Uterus (tissue), 2 donors: ENCODE results near the gene TCIRG1.

Experiments
- POLR2A ChIP-seq, 2 donors: fragments of 450-650 bp; IDR thresholded peaks; one replicate each; pipeline ENCODE4 v1.6.1; 2016; ENCODE audit warnings: antibody characterized with exemption in 2 of 2, mild to moderate bottlenecking in 1 of 2, moderate library complexity in 1 of 2
- TF ChIP-seq, protein P1 (sequence below), 4 experiments: fragments of 200-600 bp in 2 of 4; fragments of 450-650 bp in 2 of 4; sonication (generic) in 2 of 4; IDR thresholded peaks; one replicate each; pipeline ENCODE4 v1.5.1; 2016 to 2019; ENCODE audit warnings: antibody characterized with exemption in 4 of 4, mild to moderate bottlenecking in 2 of 4, moderate library complexity in 1 of 4

- TF ChIP-seq, protein P1, sequence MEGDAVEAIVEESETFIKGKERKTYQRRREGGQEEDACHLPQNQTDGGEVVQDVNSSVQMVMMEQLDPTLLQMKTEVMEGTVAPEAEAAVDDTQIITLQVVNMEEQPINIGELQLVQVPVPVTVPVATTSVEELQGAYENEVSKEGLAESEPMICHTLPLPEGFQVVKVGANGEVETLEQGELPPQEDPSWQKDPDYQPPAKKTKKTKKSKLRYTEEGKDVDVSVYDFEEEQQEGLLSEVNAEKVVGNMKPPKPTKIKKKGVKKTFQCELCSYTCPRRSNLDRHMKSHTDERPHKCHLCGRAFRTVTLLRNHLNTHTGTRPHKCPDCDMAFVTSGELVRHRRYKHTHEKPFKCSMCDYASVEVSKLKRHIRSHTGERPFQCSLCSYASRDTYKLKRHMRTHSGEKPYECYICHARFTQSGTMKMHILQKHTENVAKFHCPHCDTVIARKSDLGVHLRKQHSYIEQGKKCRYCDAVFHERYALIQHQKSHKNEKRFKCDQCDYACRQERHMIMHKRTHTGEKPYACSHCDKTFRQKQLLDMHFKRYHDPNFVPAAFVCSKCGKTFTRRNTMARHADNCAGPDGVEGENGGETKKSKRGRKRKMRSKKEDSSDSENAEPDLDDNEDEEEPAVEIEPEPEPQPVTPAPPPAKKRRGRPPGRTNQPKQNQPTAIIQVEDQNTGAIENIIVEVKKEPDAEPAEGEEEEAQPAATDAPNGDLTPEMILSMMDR (IDR thresholded peaks at IDR 0.05), result no peak
- no peak for TF ChIP-seq POLR2A (IDR thresholded peaks at IDR 0.05)
Measured at GRCh38 chr11:68006606-68007166, 32.1 kb upstream of the TCIRG1 start.
